Left hindlimb (tissue), 1 donor: ENCODE measurements around the gene TANGO2.
"Not testable (repeated sequence)": the region's sequence is repeated elsewhere in the genome, so short reads cannot be mapped to it uniquely, and the experiment has no call there.

ENCODE experiments used
- DNase-seq: peaks from one replicate; pipeline ENCODE4 v3.0.0-alpha.2; 2018

Gene TANGO2

DNA sequence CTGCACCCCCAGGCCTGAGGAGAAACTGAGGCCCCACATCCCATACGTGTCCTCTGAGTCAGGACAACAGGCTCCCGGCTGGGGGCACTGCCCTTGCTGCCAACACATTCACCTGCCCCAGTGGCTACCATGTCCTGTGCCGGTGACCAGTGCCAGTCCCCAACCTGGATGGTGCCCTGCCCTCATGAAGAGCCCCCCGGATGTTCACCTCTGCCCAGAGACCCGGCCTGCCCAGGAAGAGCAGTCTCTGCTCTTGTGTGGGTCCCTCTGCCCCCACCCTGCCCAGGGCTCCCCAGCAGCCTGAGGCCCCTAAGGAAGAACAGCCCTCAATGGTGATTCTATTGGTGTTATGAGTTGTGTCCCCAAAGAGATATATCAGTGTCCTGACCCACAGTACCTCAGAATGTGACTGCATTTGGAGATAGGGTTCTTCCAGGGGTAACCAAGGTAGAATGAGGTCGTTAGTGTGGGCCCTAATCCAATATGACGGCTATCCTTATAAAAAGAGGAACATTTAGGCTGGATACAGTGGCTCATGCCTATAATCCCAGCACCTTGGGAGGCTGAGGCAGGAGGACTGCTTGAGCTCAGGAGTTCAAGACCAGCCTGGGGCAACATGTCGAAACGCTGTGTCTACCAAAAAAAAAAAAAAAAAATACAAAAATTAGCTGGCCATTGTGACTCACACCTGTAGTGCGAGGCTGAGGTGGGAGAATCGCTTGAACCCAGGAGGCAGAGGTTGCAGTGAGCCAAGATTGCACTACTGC, 45.9 kb downstream of the TANGO2 start:
- DNase-seq, result no peak

DNA sequence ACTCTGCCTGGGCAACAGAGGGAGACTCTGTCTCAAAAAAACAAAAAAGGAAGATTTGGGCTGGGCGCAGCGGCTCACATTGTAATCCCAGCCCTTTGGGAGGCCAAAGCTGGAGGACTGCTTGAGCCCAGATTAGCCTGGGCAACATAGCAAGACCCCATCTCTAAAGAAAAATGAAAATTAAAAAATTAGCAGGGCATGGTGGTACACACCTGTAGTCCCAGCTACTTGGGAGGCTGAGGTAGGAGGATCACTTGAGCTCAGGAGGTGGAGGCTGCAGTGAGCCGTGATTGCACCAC, 46.4 kb downstream of the TANGO2 start:
- DNase-seq, result not testable (repeated sequence)

DNA sequence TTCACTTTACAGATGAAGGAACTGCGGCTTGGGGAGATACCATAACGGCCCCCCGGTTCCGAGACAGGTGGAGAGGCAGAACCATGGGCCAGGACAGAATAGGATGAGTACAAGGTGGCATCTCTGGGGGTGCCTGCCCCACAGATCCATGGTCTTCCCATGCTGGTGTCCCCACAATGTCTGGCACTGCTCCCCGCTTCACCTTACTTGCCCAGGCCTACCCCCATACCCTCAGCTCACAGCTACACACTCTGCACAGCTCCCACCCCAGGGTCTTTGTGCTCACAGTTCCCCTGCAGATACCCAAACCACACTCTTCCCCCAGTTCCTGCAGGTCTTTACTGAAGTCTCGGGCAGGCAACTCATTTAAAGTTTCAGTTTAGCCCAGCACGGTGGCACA, 47.7 kb downstream of the TANGO2 start:
- DNase-seq, result no peak

DNA sequence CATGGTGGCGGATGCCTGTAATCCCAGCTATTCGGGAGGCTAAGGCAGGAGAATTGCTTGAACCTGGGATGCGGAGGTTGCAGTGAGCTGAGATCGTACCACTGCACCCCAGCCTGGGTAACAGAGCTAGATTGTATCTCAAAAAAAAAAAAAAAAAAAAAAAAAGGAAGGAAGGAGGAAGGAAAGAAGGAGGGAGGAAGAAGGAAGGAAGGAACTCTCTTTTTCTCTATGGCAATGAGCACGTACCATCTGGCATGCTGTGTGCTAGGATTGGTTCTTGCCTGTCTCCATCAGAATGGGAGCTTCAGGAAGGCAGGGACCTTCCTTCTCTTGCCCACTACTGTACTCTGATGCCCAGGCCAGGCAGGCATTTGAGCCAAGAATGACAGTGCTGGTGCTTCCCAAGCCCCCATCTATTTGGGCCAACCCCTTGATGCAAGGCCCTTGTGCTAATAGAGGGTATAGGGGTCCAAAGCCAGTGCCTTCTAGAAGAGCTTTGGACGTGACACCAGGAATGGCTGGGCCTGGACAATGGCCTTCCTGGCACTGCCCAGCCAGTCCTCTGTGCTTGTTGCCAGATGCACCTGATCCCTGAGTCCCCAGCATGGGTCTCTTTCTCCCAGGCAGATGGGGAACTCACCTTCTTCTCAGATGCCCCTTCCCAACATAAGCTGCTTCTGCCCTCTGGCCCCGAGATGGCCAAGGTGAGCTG, 48.6 kb downstream of the TANGO2 start:
- DNase-seq, result no peak

- no peak for DNase-seq
Observed at GRCh38 chr22:20071524-20071972, 50.6 kb downstream of the TANGO2 start.

DNA sequence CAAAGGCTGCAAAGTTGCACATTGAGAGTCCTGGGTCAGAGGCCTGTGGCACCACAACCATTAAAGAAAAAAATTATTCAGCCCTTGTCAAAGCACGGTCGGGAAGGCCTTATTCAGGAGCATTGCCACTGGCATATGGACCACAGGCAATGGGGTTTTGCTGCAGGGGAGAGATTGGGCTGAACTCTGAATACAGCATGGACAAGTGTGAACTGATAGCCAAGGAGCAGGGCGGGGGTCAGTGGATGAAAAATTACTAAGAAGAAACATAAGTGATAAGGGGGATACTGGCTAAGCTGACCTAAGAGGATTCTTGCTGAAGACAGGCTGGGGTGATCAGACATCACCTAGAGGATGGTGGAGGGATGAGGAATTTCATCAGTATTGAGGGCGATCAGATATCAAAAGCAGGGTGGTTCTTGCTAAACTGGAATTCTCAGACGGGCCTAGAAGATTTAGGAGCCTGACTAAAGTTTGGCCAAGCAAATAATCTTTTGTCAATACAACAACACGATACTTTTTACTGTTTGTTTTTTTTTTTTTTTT, 55.8 kb downstream of the TANGO2 start:
- DNase-seq, result no peak

DNA sequence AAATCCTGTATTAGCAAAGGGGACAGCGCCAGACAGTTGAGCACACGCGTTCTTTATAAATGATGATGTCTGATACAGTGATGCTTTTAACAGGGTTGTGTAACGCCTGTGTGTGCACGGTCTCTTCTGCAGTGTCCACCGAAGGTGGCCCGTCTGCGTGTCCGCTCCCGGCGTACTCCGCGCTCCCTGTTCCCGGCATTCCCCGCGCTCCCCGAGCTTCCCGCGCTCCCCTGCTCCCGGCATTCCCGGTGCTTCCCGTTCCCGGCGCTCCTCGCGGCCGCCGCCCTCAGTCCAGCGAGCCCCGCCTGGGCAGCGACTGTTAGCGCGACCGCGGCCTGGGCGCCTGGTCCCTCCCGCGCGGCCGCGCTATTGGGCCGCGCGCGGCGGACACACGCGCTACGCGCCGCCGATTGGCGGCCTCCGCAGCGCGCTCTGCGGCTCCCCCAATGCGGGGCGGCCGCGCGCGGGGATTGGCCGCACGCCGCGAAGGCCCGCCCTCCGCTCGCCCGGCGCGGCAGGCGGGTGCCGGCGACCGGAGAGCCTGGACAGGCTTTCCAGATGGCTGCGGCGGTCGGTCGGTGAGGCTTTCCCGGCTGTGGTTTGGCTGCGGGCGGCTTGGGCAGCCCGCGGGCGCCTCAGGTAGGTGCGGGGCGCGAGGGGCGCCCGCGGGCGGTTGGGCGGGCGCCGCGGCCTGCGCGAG, 59.0 kb downstream of the TANGO2 start, which contains the start of gene DGCR8:
Gene DGCR8, plus strand, starts transcription at position 497 of the 700 bp plus-strand sequence. CDS start 5,723 bp downstream, outside the sequence.
- DNase-seq, result peak; percentile 97

DNA sequence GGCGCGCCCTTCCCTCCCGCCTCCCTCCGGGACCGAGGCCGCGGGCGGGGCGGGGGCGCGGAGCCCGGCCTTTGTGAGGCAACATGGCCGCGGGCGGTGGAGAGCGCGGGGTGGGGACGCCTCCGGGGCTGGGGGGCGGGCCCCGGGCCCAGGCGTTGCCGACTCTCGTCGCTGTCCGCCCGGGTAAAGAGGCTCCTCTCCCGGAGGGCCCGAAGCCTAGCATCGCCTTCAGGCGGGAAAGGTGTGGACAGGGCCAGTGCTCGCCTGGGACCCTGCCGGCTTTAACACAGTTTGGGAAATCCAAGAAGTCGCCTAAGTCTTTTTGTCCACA, 59.5 kb downstream of the TANGO2 start:
- peak; percentile 76 for DNase-seq

GRCh38 chr22:20080776-20081654, 60.1 kb downstream of the TANGO2 start:
- DNase-seq, result peak; percentile 60

DNA sequence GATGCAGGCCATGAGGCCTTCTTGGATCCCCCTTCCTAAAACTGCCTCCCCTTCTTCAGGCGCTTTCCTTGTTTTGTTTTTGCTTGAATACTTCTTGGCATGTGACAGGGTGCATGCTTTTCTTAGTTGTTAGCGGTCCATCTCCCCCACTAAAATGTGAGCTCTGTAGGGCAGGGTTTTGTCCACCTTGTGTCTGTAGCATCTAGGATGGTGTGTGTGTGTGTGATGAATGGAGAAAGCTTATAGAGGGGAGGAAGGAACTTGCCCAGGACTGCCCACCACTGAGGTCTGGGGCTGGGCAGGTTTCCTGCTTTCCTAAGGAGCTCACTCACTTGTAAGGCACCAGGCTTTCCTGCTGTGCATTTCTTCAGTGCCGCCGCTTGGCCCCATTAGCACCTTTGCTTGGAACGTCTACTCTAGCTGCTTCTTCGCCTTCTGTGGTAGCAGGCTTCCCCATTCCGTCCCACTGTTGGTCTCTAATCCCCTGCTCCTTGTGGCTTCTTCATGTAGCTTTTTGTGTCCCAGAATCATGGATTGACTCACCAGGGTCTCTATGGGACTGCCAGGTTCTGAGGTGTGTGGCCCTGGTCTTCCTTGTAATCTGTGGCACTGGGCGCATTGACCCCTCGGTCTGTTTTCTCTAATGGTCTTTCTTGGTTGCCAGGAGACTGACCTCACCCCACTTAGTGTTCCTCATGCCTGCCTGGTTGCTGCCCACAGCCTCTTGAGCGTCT, 62.4 kb downstream of the TANGO2 start:
- DNase-seq, result no peak

DNA sequence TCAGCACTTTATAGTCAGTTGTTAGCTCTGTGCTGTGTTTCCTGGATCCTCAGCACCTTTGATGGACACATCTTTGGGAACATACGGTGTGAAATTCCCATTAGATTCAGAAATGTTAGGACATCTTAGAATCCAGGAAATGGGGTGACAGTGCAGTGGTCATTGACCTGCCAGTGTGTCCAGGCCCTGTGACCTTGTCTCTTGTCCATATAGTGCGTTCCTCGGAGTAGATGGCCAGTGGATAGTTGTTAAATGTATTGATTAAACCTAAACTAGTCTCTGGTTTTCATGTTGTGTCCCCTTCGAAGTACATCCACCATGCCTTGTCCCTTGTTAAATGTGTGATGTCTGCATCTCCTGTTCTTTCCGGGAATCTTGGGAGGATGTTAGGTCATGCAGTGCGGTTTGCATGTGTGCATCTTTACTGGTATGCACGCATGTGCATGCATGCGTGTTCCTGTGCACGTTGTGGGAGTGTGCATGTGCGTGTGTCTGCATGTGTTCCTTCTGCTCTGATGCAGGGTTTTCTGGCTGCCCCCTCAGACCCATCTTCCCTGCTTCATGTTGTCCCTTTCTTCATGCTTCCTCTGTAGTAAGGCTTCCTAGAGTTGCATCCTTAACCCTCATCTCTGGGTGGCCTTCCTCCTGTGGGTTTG, 63.1 kb downstream of the TANGO2 start:
- DNase-seq, result no peak

- DNase-seq, result no peak
Observed at GRCh38 chr22:20084547-20085413, 63.9 kb downstream of the TANGO2 start.

- no peak for DNase-seq
Observed at GRCh38 chr22:20085651-20086050, 64.7 kb downstream of the TANGO2 start.

DNA sequence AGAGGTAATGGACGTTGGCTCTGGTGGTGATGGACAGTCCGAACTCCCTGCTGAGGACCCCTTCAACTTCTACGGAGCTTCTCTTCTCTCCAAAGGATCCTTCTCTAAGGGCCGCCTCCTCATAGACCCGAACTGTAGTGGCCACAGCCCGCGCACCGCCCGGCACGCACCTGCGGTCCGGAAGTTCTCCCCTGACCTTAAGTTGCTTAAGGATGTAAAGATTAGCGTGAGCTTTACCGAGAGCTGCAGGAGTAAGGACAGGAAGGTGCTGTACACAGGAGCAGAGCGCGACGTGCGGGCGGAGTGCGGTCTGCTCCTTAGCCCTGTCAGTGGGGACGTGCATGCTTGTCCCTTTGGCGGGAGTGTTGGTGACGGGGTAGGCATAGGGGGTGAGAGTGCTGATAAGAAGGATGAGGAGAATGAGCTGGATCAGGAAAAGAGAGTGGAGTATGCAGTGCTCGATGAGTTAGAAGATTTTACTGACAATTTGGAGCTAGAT, 65.2 kb downstream of the TANGO2 start:
- DNase-seq, result no peak

GRCh38 chr22:20086763-20087162, 65.9 kb downstream of the TANGO2 start:
- no peak for DNase-seq

- no peak for DNase-seq
Observed at GRCh38 chr22:20087319-20088262, 66.7 kb downstream of the TANGO2 start.

- DNase-seq, result no peak
Observed at GRCh38 chr22:20088263-20088648, 67.3 kb downstream of the TANGO2 start.

DNA sequence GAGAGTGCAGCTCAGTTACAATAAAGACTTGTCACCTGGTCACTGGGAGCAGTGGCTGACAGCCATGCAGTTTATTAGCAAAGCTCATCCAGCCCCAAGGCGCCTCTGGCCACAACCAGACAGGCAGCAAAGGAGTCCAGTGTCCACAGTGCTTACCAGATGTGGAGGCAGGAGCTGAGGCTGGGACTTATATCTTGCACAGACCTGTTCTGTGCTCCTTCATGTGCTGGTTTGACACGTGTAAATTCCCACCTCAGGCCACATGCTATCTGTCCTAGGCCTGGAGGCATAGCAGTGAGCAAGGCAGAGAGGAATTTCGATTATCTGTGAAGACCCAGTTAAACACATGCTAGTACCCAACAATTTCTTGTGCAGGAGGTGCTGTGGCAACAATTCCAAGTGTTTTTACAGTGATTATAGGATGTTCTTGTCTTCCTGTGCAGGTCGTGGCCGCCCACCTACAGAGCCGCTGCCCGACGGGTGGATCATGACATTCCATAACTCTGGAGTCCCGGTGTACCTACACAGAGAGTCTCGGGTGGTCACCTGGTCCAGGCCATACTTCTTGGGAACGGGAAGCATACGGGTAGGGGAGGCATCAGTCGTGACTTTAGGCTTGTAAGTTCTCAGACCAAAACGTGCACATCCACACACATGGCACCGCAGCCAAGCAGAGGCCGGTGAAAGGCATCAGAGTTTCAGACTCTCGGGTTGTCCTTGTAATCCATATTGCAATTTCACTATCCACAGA, 68.5 kb downstream of the TANGO2 start:
- DNase-seq, result no peak
